Measurements from ENCODE around the gene HENMT1.

The HENMT1 gene

GRCh38 chr1:108627951-108628350, 32.9 kb downstream of the HENMT1 start:
- H3K27ac ChIP-seq (ENCODE audit: low read length): no peak overlapping the region
- no peak overlapping the region for H3K9ac ChIP-seq (ENCODE audit: low read length in 2 of 2)
- H3K9me3 ChIP-seq (ENCODE audit: control insufficient read depth in 2 of 2, low read length in 2 of 2): no peaks in the 10 kb centered on the region
- H3K27me3 ChIP-seq (ENCODE audit: control insufficient read depth in 1 of 2, insufficient read depth in 2 of 2, low read length in 2 of 2): no peaks in the 10 kb centered on the region
- H3K4me3 ChIP-seq (ENCODE audit: low read length in 2 of 2): no peak overlapping the region
- peaks cover 0 to 15% of the 10 kb centered on the region in 2 donors for H3K36me3 ChIP-seq (ENCODE audit: control insufficient read depth in 2 of 2, insufficient read depth in 2 of 2, low read length in 2 of 2)
- peaks cover 2% of the 10 kb centered on the region for H3K4me1 ChIP-seq (ENCODE audit: control insufficient read depth, insufficient read depth, low read length)

- peaks cover 0 to 15% of the 10 kb centered on the region in 2 donors for H3K36me3 ChIP-seq (ENCODE audit: control insufficient read depth in 2 of 2, insufficient read depth in 2 of 2, low read length in 2 of 2)
- peaks cover 2% of the 10 kb centered on the region for H3K4me1 ChIP-seq (ENCODE audit: control insufficient read depth, insufficient read depth, low read length)
- no peak overlapping the region for H3K4me3 ChIP-seq (ENCODE audit: low read length in 2 of 2)
- H3K9ac ChIP-seq (ENCODE audit: low read length in 2 of 2): no peak overlapping the region
- no peaks in the 10 kb centered on the region for H3K27me3 ChIP-seq (ENCODE audit: control insufficient read depth in 1 of 2, insufficient read depth in 2 of 2, low read length in 2 of 2)
- H3K27ac ChIP-seq (ENCODE audit: low read length): no peak overlapping the region
- H3K9me3 ChIP-seq (ENCODE audit: control insufficient read depth in 2 of 2, low read length in 2 of 2): no peaks in the 10 kb centered on the region
Observed at GRCh38 chr1:108627256-108627655, 33.6 kb downstream of the HENMT1 start.

GRCh38 chr1:108624069-108624468, 36.8 kb downstream of the HENMT1 start:
- peaks cover 0 to 3% of the 10 kb centered on the region in 2 donors for H3K36me3 ChIP-seq (ENCODE audit: control insufficient read depth in 2 of 2, insufficient read depth in 2 of 2, low read length in 2 of 2)
- H3K4me3 ChIP-seq (ENCODE audit: low read length in 2 of 2): no peak overlapping the region
- H3K9ac ChIP-seq (ENCODE audit: low read length in 2 of 2): no peak overlapping the region
- H3K4me1 ChIP-seq (ENCODE audit: control insufficient read depth, insufficient read depth, low read length): peaks cover 2% of the 10 kb centered on the region
- H3K27me3 ChIP-seq (ENCODE audit: control insufficient read depth in 1 of 2, insufficient read depth in 2 of 2, low read length in 2 of 2): no peaks in the 10 kb centered on the region
- no peaks in the 10 kb centered on the region for H3K9me3 ChIP-seq (ENCODE audit: control insufficient read depth in 2 of 2, low read length in 2 of 2)
- H3K27ac ChIP-seq (ENCODE audit: low read length): no peak overlapping the region

GRCh38 chr1:108617724-108618056, 43.2 kb downstream of the HENMT1 start:
- H3K27ac ChIP-seq (ENCODE audit: low read length): no peak overlapping the region
- H3K36me3 ChIP-seq (ENCODE audit: control insufficient read depth in 2 of 2, insufficient read depth in 2 of 2, low read length in 2 of 2): peaks cover 3 to 8% of the 10 kb centered on the region in 2 donors
- H3K9me3 ChIP-seq (ENCODE audit: control insufficient read depth in 2 of 2, low read length in 2 of 2): no peaks in the 10 kb centered on the region
- no peaks in the 10 kb centered on the region for H3K27me3 ChIP-seq (ENCODE audit: control insufficient read depth in 1 of 2, insufficient read depth in 2 of 2, low read length in 2 of 2)
- no peak overlapping the region for H3K4me3 ChIP-seq (ENCODE audit: low read length in 2 of 2)
- no peaks in the 10 kb centered on the region for H3K4me1 ChIP-seq (ENCODE audit: control insufficient read depth, insufficient read depth, low read length)
- no peak overlapping the region for H3K9ac ChIP-seq (ENCODE audit: low read length in 2 of 2)

- Histone ChIP-seq H3K9me3 (ENCODE audit: control insufficient read depth in 2 of 2, low read length in 2 of 2) (no peaks in the 10 kb centered on the region), H3K27me3 (ENCODE audit: control insufficient read depth in 1 of 2, insufficient read depth in 2 of 2, low read length in 2 of 2) (no peaks in the 10 kb centered on the region), H3K27ac (ENCODE audit: low read length) (no peak overlapping the region), H3K9ac (ENCODE audit: low read length in 2 of 2) (no peak overlapping the region), H3K4me1 (ENCODE audit: control insufficient read depth, insufficient read depth, low read length) (no peaks in the 10 kb centered on the region), H3K36me3 (ENCODE audit: control insufficient read depth in 2 of 2, insufficient read depth in 2 of 2, low read length in 2 of 2) (peaks cover 3 to 8% of the 10 kb centered on the region in 2 donors), H3K4me3 (ENCODE audit: low read length in 2 of 2) (no peak overlapping the region)
Observed at GRCh38 chr1:108617008-108617723, 43.7 kb downstream of the HENMT1 start.

- no peaks in the 10 kb centered on the region for H3K27me3 ChIP-seq (ENCODE audit: control insufficient read depth in 1 of 2, insufficient read depth in 2 of 2, low read length in 2 of 2)
- no peaks in the 10 kb centered on the region for H3K4me1 ChIP-seq (ENCODE audit: control insufficient read depth, insufficient read depth, low read length)
- no peak overlapping the region for H3K27ac ChIP-seq (ENCODE audit: low read length)
- H3K36me3 ChIP-seq (ENCODE audit: control insufficient read depth in 2 of 2, insufficient read depth in 2 of 2, low read length in 2 of 2): peaks cover 3 to 8% of the 10 kb centered on the region in 2 donors
- no peaks in the 10 kb centered on the region for H3K9me3 ChIP-seq (ENCODE audit: control insufficient read depth in 2 of 2, low read length in 2 of 2)
- H3K9ac ChIP-seq (ENCODE audit: low read length in 2 of 2): no peak overlapping the region
- H3K4me3 ChIP-seq (ENCODE audit: low read length in 2 of 2): no peak overlapping the region
Observed at GRCh38 chr1:108615544-108615943, 45.3 kb downstream of the HENMT1 start.

- Histone ChIP-seq H3K4me3 (ENCODE audit: low read length in 2 of 2) (no peak overlapping the region), H3K9me3 (ENCODE audit: control insufficient read depth in 2 of 2, low read length in 2 of 2) (no peaks in the 10 kb centered on the region), H3K4me1 (ENCODE audit: control insufficient read depth, insufficient read depth, low read length) (no peaks in the 10 kb centered on the region), H3K36me3 (ENCODE audit: control insufficient read depth in 2 of 2, insufficient read depth in 2 of 2, low read length in 2 of 2) (peaks cover 3 to 8% of the 10 kb centered on the region in 2 donors), H3K27ac (ENCODE audit: low read length) (no peak overlapping the region), H3K9ac (ENCODE audit: low read length in 2 of 2) (no peak overlapping the region), H3K27me3 (ENCODE audit: control insufficient read depth in 1 of 2, insufficient read depth in 2 of 2, low read length in 2 of 2) (no peaks in the 10 kb centered on the region)
Observed at GRCh38 chr1:108612496-108612895, 48.4 kb downstream of the HENMT1 start.

- H3K36me3 ChIP-seq (ENCODE audit: control insufficient read depth in 2 of 2, insufficient read depth in 2 of 2, low read length in 2 of 2): peaks cover 3 to 8% of the 10 kb centered on the region in 2 donors
- no peaks in the 10 kb centered on the region for H3K4me1 ChIP-seq (ENCODE audit: control insufficient read depth, insufficient read depth, low read length)
- no peaks in the 10 kb centered on the region for H3K27me3 ChIP-seq (ENCODE audit: control insufficient read depth in 1 of 2, insufficient read depth in 2 of 2, low read length in 2 of 2)
- no peak overlapping the region for H3K9ac ChIP-seq (ENCODE audit: low read length in 2 of 2)
- no peak overlapping the region for H3K27ac ChIP-seq (ENCODE audit: low read length)
- no peaks in the 10 kb centered on the region for H3K9me3 ChIP-seq (ENCODE audit: control insufficient read depth in 2 of 2, low read length in 2 of 2)
- H3K4me3 ChIP-seq (ENCODE audit: low read length in 2 of 2): no peak overlapping the region
Observed at GRCh38 chr1:108611984-108612383, 48.9 kb downstream of the HENMT1 start.

- Histone ChIP-seq H3K9me3 (ENCODE audit: control insufficient read depth in 2 of 2, low read length in 2 of 2) (no peaks in the 10 kb centered on the region), H3K4me3 (ENCODE audit: low read length in 2 of 2) (no peak overlapping the region), H3K27me3 (ENCODE audit: control insufficient read depth in 1 of 2, insufficient read depth in 2 of 2, low read length in 2 of 2) (no peaks in the 10 kb centered on the region), H3K4me1 (ENCODE audit: control insufficient read depth, insufficient read depth, low read length) (no peaks in the 10 kb centered on the region), H3K9ac (ENCODE audit: low read length in 2 of 2) (no peak overlapping the region), H3K36me3 (ENCODE audit: control insufficient read depth in 2 of 2, insufficient read depth in 2 of 2, low read length in 2 of 2) (peaks cover 3 to 8% of the 10 kb centered on the region in 2 donors), H3K27ac (ENCODE audit: low read length) (no peak overlapping the region)
Observed at GRCh38 chr1:108610073-108610472, 50.8 kb downstream of the HENMT1 start.

GRCh38 chr1:108609483-108610049, 51.3 kb downstream of the HENMT1 start:
- Histone ChIP-seq H3K27ac (ENCODE audit: low read length) (no peak overlapping the region), H3K36me3 (ENCODE audit: control insufficient read depth in 2 of 2, insufficient read depth in 2 of 2, low read length in 2 of 2) (peaks cover 3 to 8% of the 10 kb centered on the region in 2 donors), H3K9me3 (ENCODE audit: control insufficient read depth in 2 of 2, low read length in 2 of 2) (no peaks in the 10 kb centered on the region)

GRCh38 chr1:108606478-108606877, 54.4 kb downstream of the HENMT1 start:
- no peak overlapping the region for H3K4me3 ChIP-seq (ENCODE audit: low read length in 2 of 2)
- no peaks in the 10 kb centered on the region for H3K9me3 ChIP-seq (ENCODE audit: control insufficient read depth in 2 of 2, low read length in 2 of 2)
- H3K9ac ChIP-seq (ENCODE audit: low read length in 2 of 2): no peak overlapping the region
- no peaks in the 10 kb centered on the region for H3K4me1 ChIP-seq (ENCODE audit: control insufficient read depth, insufficient read depth, low read length)
- H3K36me3 ChIP-seq (ENCODE audit: control insufficient read depth in 2 of 2, insufficient read depth in 2 of 2, low read length in 2 of 2): peaks cover 0 to 10% of the 10 kb centered on the region in 2 donors
- H3K27ac ChIP-seq (ENCODE audit: low read length): no peak overlapping the region
- no peaks in the 10 kb centered on the region for H3K27me3 ChIP-seq (ENCODE audit: control insufficient read depth in 1 of 2, insufficient read depth in 2 of 2, low read length in 2 of 2)

More at GRCh38 chr1:108609483-108610049, 51.3 kb downstream of the HENMT1 start:
- Histone ChIP-seq H3K4me3 (ENCODE audit: low read length in 2 of 2) (no peak overlapping the region), H3K9ac (ENCODE audit: low read length in 2 of 2) (no peak overlapping the region), H3K4me1 (ENCODE audit: control insufficient read depth, insufficient read depth, low read length) (no peaks in the 10 kb centered on the region), H3K27me3 (ENCODE audit: control insufficient read depth in 1 of 2, insufficient read depth in 2 of 2, low read length in 2 of 2) (no peaks in the 10 kb centered on the region)
